ENCODE results near the gene IRGC. TPM values are rescaled to one million over a fixed set of nuclear protein-coding genes. Genes with fewer than 3 reads are reported as not detected.

Gene IRGC
- polyA plus RNA-seq, 1 experiment, result not detected

- POLR2A ChIA-PET, result no interaction called here
- CTCF ChIA-PET, result interaction anchor here (0.6 to 1.6 kb wide), 5 partner anchors 41 to 266 kb away, joined by 3 to 5 read pairs (median 5); no protein-coding TSS in a partner anchor
These were observed 11.7 kb upstream of the IRGC start for GRCh38 chr19:43704002-43704705.

GRCh38 chr19:43705729-43706128, 10.1 kb upstream of the IRGC start:
- POLR2A ChIA-PET, result no interaction called here
- no peak for TF ChIP-seq CTCF (IDR thresholded peaks at IDR 0.05; ENCODE audit: insufficient read depth, low read depth, low read length)
- no peak for DNase-seq (ENCODE audit: low read depth)
- CTCF ChIA-PET, result interaction anchor here (1.3 kb wide), 1 partner anchor 27 kb away, joined by 3 read pairs; no protein-coding TSS in a partner anchor
- Histone ChIP-seq H3K27me3 (ENCODE audit: control insufficient read depth, insufficient read depth, low read length) (no peaks in the 10 kb centered on the region), H3K36me3 (ENCODE audit: control insufficient read depth, insufficient read depth, low read length) (no peaks in the 10 kb centered on the region), H3K4me3 (ENCODE audit: low read depth, low read length) (no peak overlapping the region)

More at GRCh38 chr19:43704002-43704705, 11.7 kb upstream of the IRGC start:
- no peak for DNase-seq (ENCODE audit: low read depth)
- Histone ChIP-seq H3K4me3 (ENCODE audit: low read depth, low read length) (no peak overlapping the region), H3K36me3 (ENCODE audit: control insufficient read depth, insufficient read depth, low read length) (no peaks in the 10 kb centered on the region), H3K27me3 (ENCODE audit: control insufficient read depth, insufficient read depth, low read length) (no peaks in the 10 kb centered on the region)
- TF ChIP-seq CTCF (IDR thresholded peaks at IDR 0.05; ENCODE audit: insufficient read depth, low read depth, low read length), result no peak

GRCh38 chr19:43707158-43707712, 8.6 kb upstream of the IRGC start:
- POLR2A ChIA-PET, result no interaction called here
- TF ChIP-seq CTCF (IDR thresholded peaks at IDR 0.05; ENCODE audit: insufficient read depth, low read depth, low read length), result no peak
- CTCF ChIA-PET, result no interaction called here

GRCh38 chr19:43708716-43709115, 7.2 kb upstream of the IRGC start:
- TF ChIP-seq CTCF (IDR thresholded peaks at IDR 0.05; ENCODE audit: insufficient read depth, low read depth, low read length), result no peak
- DNase-seq (ENCODE audit: low read depth), result no peak
- POLR2A ChIA-PET, result no interaction called here

More at GRCh38 chr19:43707158-43707712, 8.6 kb upstream of the IRGC start:
- Histone ChIP-seq H3K36me3 (ENCODE audit: control insufficient read depth, insufficient read depth, low read length) (no peaks in the 10 kb centered on the region), H3K27me3 (ENCODE audit: control insufficient read depth, insufficient read depth, low read length) (no peaks in the 10 kb centered on the region), H3K4me3 (ENCODE audit: low read depth, low read length) (no peak overlapping the region)
- DNase-seq (ENCODE audit: low read depth), result no peak

GRCh38 chr19:43711751-43712355, 4.0 kb upstream of the IRGC start:
- DNase-seq (ENCODE audit: low read depth), result no peak
- TF ChIP-seq CTCF (IDR thresholded peaks at IDR 0.05; ENCODE audit: insufficient read depth, low read depth, low read length), result no peak
- Histone ChIP-seq H3K36me3 (ENCODE audit: control insufficient read depth, insufficient read depth, low read length) (no peaks in the 10 kb centered on the region), H3K4me3 (ENCODE audit: low read depth, low read length) (no peak overlapping the region), H3K27me3 (ENCODE audit: control insufficient read depth, insufficient read depth, low read length) (0 out of 2 replicates have a peak, but pooled peaks cover 1% of the 10 kb centered on the region)
- CTCF ChIA-PET, result interaction anchor here (1.0 kb wide), 1 partner anchor 9 kb away, joined by 4 read pairs; no protein-coding TSS in a partner anchor
- POLR2A ChIA-PET, result no interaction called here

More at GRCh38 chr19:43708716-43709115, 7.2 kb upstream of the IRGC start:
- H3K4me3 ChIP-seq (ENCODE audit: low read depth, low read length), result no peak overlapping the region
- CTCF ChIA-PET, result interaction anchor here (0.7 kb wide), 1 partner anchor 8 kb away, joined by 3 read pairs; no protein-coding TSS in a partner anchor
- H3K36me3 ChIP-seq (ENCODE audit: control insufficient read depth, insufficient read depth, low read length), result no peaks in the 10 kb centered on the region
- no peaks in the 10 kb centered on the region for H3K27me3 ChIP-seq (ENCODE audit: control insufficient read depth, insufficient read depth, low read length)
